DND-41 (cell line): ENCODE measurements around the gene PSMD4.
"Not testable (repeated sequence)": the region's sequence is repeated elsewhere in the genome, so short reads cannot be mapped to it uniquely, and the experiment has no call there.

Source experiments
- EZH2 ChIP-seq: IDR thresholded peaks from 3 replicates; pipeline ENCODE4 v1.6.1; 2012; ENCODE audit warnings: borderline replicate concordance, low read depth, mild to moderate bottlenecking, moderate library complexity, low read length, inconsistent platforms; ENCODE audit not compliant: severe bottlenecking
- TF ChIP-seq, protein P1 (sequence below): IDR thresholded peaks from 2 replicates; pipeline ENCODE4 v1.5.1; 2012; ENCODE audit warnings: borderline replicate concordance, low read length, moderate library complexity, mild to moderate bottlenecking; ENCODE audit not compliant: poor library complexity, severe bottlenecking; ENCODE audit errors: extremely low read depth

GRCh38 chr1:151275341-151275740, 20.8 kb downstream of the PSMD4 start:
- TF ChIP-seq, protein P1, sequence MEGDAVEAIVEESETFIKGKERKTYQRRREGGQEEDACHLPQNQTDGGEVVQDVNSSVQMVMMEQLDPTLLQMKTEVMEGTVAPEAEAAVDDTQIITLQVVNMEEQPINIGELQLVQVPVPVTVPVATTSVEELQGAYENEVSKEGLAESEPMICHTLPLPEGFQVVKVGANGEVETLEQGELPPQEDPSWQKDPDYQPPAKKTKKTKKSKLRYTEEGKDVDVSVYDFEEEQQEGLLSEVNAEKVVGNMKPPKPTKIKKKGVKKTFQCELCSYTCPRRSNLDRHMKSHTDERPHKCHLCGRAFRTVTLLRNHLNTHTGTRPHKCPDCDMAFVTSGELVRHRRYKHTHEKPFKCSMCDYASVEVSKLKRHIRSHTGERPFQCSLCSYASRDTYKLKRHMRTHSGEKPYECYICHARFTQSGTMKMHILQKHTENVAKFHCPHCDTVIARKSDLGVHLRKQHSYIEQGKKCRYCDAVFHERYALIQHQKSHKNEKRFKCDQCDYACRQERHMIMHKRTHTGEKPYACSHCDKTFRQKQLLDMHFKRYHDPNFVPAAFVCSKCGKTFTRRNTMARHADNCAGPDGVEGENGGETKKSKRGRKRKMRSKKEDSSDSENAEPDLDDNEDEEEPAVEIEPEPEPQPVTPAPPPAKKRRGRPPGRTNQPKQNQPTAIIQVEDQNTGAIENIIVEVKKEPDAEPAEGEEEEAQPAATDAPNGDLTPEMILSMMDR = not testable (repeated sequence)
- TF ChIP-seq EZH2 = not testable (repeated sequence)
